ENCODE results near the gene GYS2.

The GYS2 gene

DNA sequence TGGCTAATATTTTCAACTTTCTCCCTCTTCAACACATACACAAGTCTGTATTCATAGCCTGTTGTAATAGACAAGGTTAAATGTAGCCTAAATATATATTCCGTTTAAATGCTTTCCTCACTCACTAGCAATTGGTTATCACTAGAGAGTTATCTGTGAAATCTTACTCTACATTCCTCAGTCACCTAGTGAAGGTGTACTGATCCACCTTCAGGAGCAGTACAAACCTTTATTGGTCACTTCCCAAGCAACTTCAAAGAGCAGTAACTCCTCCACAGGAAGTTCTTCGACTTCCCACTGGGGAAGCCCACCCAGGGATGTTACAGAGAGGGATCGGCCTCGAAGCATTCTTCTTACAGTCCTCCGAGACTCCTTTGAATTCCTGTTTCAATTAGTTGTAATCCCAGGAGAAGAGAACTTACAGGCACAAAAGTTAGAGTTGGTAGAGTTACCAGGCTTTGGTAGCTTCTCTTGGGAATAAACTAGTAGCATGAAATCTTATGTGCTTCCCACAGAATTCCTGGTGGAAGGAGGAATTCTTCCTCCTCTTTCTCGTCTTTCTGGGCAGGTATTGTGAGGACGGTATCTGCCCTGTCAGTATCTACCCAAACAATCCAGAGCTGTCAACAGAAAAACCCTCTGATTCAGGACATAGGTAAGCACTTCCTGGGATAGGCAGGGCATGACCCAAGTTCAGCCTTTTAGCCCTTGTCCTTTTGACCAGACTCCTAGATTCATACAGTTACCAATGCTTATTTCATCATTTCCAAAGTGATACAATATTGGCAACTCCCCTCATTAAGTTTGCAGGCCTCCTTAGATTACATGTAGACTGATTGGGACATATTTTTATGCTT lies at the start of gene GYS2:
TSS of gene GYS2 (minus strand) at position 603 of the 857 bp plus-strand sequence. CDS start at position 348, 255 bp downstream.
- DNase-seq: no peak

DNA sequence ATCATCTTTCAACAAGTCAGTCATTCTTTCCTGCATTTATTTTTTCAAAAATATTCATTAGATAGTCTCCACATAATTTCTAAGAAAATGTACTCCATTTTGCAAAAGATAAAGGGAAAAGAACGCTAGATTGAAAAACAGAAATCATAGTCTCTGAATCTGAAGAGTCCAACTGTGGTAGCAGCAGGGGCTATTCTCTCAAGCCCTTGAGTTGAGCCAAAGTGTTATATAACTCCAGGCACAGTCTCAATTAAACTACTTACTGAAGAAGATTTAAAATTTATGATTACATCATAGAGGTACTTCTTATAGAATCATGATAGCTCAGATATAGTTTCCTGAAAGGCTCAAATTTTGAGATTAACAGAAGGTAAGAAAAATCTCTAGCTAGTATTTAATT lies 47.2 kb upstream of the GYS2 start:
- DNase-seq: no peak

DNA sequence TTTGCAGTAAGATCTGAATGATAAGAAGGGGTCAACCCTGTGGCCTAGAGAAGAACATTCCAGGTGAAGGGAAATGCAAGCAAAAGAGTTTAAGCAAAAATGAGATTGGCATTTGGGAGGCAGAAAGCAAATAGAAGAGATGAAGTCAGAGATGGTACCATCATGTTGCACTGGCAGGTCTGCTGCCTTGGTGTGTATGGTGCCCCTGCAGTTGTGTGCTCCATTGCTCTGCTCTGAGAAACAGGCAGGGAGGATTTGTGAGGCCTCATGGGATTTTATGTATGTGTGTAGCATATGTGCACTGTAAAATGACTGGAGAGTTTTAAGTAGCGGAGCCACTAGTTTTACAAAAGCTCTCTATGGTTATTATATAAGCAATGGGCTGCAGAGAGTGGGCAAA lies 46.4 kb upstream of the GYS2 start:
- DNase-seq: no peak

DNA sequence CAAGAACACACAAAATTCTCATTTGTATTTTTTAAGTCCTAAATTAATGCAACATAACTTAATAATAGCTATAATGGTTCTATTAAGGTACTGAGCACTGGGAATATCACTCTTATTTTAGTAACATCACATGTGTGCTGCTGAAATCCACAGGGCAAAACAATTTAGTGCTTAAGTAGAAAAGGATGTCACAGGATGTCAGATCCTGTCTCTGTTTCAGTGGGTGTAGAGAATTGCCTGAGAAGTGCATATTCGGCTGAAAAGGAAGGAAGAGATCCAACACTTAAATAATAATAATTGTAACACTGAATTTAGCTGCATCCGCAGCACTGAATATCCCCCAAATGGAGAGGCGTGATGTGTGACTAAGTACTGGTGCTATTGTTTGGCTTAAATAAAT lies 44.4 kb upstream of the GYS2 start:
- no peak for DNase-seq

DNA sequence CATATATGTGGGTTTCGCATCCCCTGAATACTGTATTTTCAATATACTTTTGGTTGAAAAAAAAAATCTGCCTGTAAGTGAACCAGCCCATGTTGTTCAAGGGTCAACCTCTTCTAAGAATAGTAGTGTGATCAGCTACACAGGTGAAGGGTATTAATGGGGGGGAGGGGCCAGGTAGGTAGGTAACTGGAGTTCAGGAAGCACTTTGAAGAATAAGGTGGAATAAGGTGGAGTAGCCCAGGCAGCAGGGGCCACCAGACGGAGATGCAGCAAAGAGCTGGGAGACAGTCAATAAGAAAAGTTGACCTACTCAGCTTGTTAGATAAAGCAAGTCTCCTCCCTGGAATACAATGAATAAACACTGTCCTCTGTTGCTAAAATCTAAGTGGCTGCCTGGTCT lies 43.7 kb upstream of the GYS2 start:
- no peak for DNase-seq

DNA sequence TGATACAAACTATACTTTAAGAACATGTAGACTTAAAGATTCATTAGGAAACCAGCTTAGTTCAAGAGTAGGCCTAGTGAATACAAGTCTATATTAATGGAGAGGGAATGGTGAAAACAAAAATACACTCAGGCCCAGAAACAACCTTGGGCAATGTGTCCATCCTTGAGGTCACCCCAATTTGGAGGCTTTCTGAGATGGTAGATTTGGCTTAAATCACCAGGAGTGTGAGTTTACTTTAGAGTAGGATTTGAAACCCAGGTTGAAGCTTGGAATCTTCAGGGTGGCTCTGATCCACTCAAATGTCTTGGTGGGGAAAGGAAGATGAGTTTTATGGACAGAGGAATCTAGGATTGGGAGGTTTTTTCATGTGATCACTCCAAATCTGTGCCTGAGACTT lies 42.5 kb upstream of the GYS2 start:
- DNase-seq: no peak

DNA sequence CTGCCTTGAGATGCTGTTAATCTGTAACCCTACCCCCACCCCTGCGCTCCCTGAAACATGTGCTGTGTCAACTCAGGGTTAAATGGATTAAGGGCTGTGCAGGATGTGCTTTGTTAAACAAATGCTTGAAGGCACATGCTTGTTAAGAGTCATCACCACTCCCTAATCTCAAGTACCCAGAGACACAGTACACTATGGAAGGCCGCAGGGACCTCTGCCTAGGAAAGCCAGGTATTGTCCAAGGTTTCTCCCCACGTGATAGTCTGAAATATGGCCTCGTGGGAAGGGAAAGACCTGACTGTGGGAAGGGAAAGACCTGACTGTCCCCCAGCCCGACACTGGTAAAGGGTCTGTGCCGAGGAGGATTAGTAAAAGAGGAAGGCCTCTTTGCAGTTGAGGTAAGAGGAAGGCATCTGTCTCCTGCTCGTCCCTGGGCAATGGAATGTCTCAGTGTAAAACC lies 40.4 kb upstream of the GYS2 start:
- DNase-seq: peak in 2 of 3 experiments; percentile 21 to 28

DNA sequence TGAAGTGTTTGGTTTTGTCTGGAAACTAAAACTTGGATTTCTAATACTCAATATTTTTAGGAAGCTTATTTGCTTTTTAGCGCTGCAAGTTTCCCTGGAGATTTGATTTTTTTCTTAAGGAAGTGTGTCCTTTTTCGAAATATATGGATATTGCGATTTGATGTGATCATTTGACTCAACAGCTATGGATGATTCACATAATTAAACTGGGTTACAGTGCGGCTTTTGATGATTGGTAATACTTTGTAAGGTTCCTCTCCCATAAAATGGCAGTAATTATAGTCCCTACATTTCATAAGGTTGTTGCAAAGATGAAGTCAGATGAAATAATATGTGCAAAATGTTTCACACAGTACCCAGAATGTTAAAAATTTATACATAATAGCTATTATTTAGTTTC lies 39.9 kb upstream of the GYS2 start:
- no peak for DNase-seq

DNA sequence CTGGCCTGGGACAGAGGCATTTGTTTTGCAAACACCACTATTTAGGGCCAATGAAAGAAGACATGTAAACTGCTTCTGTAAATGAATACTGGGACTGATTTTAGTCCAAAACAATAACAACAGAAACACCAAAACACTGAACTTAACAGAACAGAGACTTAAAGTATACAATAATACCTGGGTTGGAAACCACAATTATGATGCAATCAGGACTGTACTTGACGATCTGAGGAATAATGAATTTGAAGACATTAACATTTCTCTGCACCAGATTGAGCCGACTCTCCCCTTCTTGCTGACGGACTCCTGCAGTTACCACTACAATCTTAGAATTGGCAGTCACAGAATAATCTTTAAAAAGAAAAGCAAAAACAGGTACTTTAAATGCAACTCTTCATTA lies 39.1 kb upstream of the GYS2 start:
- peak in 1 of 3 experiments; percentile 15 for DNase-seq

DNA sequence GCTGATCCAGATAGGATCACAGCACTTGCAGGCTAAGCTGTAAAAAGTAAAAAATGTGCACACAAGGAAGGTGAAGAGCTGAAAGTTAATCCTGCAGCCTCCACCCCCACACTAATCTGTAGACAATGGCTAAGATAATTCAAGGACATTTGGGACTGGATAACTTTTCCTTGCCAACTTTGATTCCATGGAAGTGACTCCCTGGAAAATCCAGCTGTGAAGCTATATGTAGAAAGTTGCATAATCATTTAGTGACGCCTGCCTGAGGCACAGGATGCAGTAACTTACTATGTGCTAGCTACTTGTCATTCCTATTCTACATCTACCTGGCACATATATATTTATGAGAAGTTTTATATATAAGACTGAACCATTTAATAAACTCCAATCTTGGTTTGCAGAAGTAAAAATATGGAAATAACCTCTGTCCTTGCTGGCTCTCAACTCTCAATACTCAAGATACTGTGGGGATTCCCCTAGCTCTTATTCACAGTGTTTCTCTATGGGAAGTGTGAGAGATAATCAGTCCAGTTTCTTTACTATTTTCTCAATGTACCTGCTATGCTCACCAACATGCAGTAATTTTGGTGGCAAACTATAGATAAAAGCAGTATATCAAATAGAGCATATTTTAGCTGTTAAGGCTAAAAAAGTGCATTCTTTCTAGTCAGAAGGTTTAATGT lies 38.2 kb upstream of the GYS2 start:
- DNase-seq: no peak

DNA sequence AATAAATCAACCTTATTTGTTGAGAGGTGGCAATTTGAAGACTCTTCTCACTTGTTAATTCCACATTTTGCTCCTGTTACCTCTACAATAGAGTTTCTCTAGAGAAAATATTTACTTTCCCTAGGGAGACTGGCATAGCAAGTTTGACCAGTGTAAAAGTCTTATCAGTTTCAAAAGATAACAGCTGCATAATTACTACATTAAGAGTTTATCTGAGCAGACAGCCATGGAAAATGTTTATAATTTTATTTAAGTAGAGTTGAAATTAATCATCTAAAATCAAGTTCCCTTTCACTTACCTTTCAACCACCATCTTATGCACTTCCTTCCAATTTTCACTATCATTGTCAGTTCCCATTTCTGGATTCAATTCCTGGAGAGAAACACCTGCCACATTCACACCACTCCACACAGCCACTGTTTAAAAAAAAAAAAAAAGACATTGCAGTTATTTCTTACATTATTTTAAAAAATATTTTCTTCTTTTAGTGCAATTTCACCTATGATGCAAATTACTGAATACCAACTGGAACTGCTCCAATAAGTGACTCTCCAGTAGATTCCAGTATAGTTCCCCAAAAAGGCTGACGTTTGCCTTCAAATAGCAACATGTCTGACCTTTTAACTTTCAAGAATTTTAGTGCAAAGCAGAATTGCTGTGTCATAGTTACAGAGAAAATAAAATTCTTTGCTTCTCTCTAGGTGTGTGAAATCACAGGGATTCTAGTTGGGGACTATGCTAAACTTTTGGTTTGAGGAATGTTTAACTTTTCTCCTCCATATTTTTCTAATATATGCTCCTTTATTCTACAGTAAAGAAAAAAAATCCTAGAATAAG lies 33.6 kb upstream of the GYS2 start:
- peak in 2 of 3 experiments; percentile 19 to 74 for DNase-seq

DNA sequence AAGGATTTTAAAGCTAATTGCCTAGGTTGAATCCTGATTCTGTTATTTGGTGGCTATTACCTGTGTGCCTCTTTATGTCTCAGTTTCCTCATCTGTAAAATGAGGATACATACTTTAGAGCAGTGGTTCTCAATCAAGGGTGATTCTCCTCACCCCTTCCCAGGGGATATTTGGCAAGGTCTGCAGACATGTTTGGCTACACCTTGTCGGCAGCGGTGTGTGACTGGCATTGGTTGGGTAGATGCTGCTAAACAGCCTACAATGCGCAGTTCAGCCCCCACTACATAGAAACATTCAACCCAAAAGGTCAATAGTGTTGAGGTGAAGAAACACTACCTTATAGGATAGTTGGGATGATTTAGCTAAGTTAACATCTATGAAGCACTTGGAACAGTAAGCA lies 29.6 kb upstream of the GYS2 start:
- DNase-seq: no peak

DNA sequence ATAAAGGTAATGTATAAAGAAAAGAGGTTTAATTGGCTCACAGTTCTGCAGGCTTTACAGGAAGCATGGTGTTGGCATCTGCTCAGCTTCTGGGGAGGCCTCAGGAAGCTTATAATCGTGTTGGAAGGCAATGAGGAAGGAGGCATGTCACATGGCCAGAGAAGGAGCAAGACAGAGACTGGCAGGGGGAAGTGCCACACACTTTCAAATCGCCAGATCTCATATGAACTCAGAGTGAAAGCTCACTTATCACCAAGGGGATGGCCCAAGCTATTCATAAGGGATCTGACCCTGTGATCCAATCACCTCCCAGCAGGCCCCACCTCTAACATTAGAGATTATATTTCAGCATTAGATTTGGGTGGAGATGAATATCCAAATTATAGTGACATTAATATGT lies 26.7 kb upstream of the GYS2 start:
- no peak for DNase-seq

DNA sequence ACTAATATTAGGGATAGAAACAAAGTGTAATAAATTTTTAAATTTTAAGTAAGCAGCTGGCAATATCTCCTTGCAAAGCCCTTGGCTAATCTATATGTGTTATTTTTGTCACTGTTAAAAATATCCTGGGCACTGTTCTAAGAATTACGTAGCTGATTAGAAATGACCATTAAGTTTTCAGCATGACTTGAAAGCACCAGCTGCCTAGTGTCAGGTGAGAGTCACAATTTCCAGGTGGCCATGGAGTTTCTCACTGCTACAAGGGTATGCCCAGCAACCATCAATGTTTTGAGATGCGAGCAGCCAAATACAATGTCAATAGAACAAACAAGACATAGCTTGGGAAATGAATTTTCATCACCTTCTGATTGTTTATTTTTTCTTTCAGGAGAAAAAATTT lies 23.3 kb upstream of the GYS2 start:
- peak in 2 of 3 experiments; percentile 3 to 45 for DNase-seq

DNA sequence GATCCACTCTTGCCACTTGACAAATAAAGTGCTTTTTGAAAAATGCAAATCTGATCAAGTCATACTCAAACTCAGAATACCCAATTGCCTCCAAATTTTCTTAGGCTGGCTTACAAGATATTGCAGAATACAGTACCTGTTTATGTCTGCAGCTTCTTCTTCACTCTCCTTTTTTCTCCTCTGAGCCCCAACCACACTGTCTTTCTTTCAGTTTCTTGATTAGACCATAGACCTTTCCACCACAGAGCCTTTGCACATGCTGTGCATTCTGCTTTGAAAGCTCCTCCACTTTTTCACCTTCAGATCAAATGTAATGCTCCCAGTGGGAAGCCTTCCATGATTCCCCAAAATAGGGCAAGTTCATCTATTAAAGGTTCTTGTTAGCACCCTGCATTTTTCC lies 13.9 kb upstream of the GYS2 start:
- DNase-seq: no peak

DNA sequence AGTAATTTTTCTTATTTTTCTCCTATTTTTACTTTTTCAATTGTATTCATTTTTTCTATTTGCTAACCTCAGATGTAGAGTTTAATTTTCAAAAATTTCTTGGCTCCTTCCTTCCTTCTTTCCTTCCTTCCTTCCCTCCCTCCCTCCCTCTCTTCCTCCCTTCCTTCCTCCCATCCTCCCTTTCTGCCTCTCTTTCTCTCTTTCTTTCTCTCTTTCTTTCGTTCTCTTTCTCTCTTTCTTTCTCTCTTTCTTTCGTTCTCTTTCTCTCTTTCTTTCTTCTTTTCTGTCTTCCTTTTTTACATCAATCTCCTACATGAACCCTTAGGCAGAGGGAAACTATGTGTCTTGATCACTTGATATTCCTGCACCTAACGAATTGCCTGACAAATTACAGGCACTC lies 12.4 kb upstream of the GYS2 start:
- no peak for DNase-seq

DNA sequence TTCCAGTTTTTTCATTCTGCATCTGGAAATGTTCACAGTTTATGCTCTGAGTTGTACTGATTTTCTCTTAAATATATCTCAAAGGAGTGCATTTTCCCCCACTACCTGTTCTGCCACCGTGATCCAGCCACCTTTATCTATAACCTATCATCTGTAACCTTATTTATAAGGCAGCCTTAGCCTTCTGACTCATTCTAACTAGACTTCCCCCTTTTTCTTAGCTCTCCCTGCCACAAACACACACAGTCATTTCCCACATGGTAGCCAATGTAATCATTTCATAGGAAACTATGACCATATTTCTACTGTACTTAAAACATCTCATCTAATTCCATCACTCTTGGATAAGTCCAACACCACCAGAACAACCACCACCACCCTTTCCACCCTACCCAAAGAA lies 10.8 kb upstream of the GYS2 start:
- DNase-seq: no peak

DNA sequence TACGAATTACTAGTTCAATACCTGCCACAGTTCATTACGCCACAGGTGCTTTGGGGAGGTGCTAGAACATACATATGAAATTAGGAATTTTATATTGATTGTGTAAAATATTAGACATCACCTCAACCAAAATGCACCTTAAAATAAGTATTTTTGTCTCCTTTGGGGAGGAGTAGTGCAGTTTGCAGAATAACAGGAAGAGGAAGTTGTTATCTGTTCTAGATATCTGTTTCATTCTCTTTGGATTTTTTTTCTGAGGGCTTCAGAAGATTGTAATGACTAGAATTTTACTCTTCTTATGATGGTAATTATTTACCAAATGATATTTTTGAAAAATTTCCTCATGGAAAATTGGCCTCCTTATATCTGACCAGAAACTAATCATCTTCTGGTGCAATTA lies 9.9 kb upstream of the GYS2 start:
- DNase-seq: no peak

DNA sequence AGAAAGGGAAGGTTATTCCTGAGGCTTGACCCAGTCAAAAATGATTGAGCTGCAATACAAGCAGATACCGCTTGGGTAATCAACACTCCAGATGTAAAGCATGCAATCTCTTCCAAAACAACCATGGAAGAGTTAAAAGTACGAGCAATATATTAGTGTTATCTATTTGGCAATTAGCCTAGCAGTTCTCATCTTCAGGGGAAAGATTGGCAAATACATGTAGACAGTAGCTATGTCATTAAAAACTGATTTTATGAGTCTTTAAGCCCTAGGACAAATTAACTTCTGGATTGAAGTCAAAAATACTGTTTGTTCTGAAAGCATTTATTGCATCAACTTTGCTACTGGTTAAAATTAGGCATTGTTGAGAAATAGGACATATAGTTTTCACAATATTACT lies 9.3 kb upstream of the GYS2 start:
- DNase-seq: no peak

DNA sequence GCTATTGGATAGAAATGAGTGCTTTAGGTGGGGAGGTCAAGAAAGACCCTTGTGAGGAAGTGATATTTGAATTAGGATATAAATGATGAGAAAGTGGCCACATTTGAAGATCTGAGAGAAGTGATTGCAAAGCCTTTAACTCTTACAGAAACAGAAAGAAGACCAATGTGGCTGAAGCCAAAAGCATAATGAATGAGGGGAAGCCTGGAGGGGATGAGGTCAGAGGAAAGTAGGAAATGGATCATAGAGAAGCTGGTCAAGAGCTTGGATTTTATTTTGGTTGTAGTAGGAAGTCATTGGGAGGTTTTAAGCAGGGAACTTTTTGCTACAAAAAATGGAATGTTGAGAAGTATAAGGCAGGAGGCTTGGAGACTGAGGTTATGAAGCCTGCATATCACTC lies 3.5 kb upstream of the GYS2 start:
- DNase-seq: no peak

DNA sequence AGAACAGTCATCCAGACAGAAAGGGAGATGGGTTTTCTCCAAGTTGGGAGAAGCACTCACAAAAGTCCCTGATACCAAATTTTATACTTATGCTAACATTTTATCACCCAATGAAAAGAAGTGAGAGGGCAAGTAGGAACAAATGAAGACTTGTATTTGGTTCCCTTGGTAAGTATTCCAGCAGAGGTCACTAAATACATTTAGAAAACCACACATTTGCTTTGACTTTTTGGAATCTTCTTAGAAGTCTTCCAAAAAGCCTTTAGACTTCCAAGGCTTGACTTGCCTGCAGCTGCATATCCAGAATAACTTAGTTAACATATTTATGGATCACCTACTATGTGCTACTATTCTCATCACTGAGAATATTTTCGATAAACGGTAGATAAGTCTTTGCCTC lies 3.1 kb upstream of the GYS2 start:
- DNase-seq: peak in 2 of 3 experiments; percentile 3 to 38

DNA sequence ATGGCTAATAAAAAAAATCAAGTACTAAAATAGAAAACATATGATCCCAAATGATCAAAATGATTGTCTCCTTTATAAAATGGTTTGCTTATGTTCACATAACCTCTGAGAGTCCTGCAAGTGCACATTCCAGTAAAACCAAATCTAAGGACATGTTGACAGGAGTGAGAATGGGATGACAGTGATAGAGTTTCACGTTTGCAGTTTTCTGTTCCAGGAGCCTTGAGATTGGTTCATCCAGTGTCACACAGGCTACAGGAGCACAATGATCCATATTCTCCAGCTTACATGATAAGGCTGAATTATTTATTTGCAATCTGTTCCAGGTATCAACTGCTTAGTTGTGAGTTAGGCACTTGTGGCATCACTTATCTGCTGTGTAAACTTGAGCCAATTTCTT lies 1.5 kb upstream of the GYS2 start:
- no peak for DNase-seq

DNA sequence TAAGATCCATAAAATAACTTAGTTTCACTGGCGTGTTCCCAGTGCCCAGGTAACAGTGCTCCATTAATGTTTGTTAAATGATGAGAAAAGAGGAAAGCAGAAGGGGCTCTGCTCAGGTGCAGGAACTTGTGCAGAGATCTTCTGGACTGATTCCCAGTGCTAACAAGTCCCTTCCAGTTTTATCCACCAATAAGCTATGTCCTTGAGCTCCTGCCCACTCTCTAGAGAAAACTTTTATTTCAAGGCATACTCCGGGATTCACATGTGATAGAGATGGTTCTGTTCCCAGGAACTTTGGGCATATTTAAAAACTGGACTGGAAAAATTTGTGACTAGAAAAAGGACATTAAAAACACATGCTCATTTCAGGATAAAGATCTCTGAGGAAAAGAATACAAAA lies 1.9 kb downstream of the GYS2 start:
- no peak for DNase-seq

DNA sequence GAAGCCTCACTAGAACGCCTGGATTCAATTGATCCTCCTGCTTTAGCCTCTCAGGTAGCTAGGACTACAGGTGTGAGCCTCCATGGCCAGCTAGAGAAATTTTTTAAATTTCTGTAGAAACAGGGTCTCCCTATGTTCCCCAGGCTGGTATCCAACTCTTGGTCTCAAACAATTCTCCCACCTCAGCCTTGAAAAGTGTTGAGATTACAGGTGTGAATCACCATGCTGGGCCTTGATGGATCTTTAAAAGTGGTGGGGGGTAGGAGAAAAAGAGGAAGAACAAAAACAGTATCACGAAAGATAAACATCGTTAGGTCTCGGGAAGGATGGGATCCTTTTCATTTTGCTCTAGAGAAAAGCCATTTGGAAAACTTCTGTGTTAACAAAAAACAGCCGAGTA lies 4.5 kb downstream of the GYS2 start:
- DNase-seq: no peak

All from NCI-H1417 (cell line).